NCI-H526 treated with DMSO at 0.1 percent for 48 hours (cell line): ENCODE measurements around the gene FBXO4.
A peak's percentile ranks its signal among the peaks of the same experiment; 100 is the strongest.

Source experiments
- DNase-seq: peaks from one replicate; lab custom pipeline; 2025; lab: John Stamatoyannopoulos, UW

Gene FBXO4

DNA sequence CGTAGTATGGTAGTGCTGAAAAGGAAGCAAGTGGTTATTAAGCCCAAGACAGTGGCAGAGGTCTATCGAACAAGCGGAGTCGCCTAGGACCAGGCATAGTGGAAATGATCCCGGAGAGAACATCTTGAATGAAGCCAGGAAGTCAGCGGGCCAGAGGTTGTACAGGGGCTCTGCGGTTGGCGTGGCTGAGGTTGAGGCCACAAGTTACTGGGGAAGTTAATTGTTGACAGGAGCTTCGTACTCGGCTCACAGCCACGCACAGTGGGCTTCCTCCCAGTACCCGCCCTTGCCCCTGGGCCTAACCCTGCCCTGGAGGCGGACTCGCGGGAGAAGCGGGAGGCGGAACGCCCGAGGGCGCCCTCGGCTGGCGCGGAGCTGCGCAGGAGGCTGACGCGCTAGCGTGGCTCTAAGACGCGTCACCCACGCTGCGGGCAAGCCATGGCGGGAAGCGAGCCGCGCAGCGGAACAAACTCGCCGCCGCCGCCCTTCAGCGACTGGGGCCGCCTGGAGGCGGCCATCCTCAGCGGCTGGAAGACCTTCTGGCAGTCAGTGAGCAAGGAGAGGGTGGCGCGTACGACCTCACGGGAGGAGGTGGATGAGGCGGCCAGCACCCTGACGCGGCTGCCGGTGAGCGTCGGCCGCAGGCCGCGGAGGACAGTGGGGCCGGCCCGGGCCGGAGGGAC lies at the start of gene FBXO4:
FBXO4 (plus strand) TSS at position 410 of the 683 bp plus-strand sequence; CDS start at position 439, 29 bp downstream.
- DNase-seq = peak; percentile 70

DNA sequence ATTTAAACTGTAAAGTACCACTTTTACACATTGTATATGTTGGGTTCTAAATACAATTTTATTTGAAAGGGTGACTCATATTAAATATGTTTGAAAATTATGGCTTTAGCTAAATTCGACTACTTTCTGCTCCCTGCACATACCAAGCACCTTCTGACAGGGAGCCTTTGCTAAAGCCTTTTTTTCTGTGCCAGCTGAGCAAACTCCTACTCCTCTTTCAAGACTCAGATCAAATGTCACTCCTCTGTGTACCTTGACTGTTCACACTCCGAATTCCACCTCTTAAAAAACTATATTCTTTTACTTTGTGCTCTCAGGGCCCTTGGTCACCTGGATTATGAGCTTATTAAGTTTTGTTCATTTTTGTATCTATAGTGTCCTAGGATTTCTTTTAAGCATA lies 48.4 kb upstream of the FBXO4 start:
- DNase-seq = no peak

DNA sequence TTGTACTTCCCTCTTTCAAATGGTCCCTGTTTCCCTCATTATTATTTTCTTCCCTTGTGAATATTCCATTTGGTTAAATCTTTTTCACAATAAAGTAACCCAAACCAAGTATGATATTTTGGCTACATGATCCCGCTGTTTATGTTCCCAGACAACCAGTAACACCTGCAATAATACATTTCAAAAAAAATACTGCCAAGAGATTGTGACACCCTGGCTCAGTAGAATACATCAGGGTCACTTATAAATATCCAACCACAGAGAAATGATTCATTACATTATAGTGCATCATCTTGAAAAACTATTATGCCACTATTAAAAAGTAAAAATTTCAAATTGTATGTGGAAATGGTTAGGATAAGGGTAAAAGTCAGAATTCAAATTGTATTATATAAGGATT lies 47.7 kb upstream of the FBXO4 start:
- no peak for DNase-seq

DNA sequence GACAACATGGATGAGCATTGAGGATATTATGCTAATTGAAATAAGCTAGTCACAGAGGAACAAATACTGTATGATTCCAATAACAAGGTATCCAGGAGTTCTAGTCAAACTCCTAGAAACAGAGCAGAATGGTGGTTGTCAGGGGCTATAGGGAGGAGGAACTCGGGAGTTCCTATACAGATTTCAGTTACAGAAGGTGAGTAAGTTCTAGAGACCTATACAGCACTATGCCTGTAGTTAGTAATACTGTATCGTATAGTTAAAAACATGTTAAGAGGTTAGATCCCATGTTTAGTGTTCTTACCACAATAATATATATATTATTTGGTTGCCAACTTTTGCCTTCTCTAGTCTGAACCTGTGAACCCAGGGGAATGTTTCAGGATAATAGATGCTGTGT lies 46.9 kb upstream of the FBXO4 start:
- no peak for DNase-seq

- DNase-seq = no peak
Measured at GRCh38 chr5:41878643-41879478, 46.2 kb upstream of the FBXO4 start.

DNA sequence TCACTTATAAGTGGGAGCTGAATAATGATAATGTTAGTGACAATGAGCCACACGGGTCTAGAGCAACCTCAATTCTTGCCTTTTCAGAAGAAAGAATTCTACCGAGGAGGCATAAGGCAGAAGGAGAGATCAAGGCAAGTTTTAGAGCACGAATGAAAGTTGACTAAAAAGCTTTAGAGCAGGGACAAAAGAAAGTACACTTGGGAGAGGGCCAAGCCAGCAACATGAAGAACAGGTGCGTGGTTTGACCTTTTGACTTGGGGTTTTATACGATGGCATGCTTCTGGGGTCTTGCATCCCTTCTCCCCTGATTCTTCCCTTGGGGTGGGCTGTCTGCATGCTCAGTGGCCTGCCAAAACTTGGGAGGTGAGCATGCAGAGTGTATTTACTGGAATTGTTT lies 42.3 kb upstream of the FBXO4 start:
- DNase-seq = no peak

DNA sequence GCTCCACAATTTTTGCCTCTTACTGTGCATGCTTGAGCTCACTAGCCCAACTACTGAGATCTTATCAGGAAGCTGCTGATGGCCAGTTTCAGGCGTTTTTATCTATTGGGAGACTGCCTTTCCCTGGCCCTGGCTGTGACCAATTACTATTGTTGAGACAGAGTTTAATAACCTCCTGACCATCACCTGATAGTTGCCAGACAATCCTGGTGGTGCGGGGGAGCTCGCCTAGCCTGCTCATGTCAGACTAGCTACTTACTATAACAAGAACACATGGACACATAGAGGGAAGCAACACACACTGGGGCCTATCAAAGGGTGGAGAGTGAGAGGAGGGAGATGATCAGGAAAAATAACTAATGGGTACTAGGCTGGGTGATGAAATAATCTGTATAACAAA lies 41.8 kb upstream of the FBXO4 start:
- no peak for DNase-seq

DNA sequence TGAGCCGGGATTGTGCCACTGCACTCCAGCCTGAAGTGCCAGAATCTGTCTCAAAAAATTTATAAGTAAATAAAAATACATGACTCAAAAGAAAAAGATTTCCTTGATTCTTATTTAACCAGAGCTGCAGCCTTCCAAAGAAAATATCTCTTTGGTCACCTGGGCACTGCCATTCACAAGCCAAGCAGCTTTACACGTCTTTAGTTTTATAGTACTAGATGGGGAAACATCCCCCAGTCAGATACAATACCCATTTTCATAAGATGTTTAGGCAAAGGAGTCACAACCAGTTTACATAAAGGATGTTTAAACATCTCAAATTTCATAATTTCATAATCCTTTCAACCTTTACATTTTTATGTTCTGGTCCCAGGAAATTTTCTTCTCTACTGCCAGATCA lies 41.1 kb upstream of the FBXO4 start:
- DNase-seq = no peak

DNA sequence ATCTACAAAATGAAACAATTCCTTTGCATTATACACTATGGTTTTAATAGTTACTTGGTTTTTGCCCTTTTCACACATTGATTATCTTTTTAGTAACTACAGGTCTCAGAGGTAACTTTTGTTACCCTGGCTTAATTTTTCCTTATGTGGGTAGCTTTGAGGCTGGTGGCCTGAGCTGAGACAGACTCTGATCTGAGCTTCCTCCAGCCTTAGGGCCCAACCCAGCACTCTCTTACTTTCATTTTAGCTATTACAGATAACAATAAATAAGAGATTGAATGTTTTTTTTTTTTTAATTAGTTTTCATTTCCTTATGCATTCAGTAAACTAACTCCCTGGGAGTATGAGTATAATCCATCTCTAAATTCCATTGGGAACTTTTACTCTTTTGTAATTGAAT lies 39.8 kb upstream of the FBXO4 start:
- DNase-seq = no peak

DNA sequence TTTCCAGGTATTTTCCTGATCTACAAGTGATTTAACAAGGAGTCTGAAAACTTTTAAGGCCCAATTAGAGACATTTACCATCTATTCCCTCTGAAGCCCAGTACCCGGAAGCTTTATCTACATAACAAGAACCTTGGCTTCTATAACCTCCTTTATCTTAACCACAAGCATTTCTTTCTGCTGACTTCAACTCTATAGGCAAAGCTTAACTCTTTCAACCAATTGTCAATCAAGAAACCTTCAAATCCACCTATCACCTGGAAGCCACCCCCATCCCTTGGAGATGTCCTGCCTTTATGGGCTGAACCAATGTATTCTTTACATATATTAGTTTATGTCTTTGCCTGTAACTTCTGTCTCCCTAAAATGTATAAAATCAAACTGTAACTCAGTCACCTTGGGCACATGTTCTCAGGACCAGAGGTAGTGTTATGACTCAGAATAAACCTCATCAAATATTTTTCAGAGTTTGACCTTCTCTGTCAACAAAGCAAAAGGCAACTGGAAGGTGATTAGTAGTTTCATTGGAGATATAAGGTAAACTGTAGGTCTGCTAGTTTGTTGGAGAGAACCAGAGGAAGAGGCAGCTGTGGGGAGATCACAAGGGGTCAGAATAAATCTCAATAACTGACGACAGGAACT lies 33.9 kb upstream of the FBXO4 start:
- DNase-seq = no peak

- DNase-seq = no peak
Measured at GRCh38 chr5:41892031-41892430, 33.0 kb upstream of the FBXO4 start.

- no peak for DNase-seq
Measured at GRCh38 chr5:41893074-41893851, 31.8 kb upstream of the FBXO4 start.

- DNase-seq = no peak
Measured at GRCh38 chr5:41896230-41896629, 28.9 kb upstream of the FBXO4 start.

- no peak for DNase-seq
Measured at GRCh38 chr5:41903382-41903891, 21.6 kb upstream of the FBXO4 start.

DNA sequence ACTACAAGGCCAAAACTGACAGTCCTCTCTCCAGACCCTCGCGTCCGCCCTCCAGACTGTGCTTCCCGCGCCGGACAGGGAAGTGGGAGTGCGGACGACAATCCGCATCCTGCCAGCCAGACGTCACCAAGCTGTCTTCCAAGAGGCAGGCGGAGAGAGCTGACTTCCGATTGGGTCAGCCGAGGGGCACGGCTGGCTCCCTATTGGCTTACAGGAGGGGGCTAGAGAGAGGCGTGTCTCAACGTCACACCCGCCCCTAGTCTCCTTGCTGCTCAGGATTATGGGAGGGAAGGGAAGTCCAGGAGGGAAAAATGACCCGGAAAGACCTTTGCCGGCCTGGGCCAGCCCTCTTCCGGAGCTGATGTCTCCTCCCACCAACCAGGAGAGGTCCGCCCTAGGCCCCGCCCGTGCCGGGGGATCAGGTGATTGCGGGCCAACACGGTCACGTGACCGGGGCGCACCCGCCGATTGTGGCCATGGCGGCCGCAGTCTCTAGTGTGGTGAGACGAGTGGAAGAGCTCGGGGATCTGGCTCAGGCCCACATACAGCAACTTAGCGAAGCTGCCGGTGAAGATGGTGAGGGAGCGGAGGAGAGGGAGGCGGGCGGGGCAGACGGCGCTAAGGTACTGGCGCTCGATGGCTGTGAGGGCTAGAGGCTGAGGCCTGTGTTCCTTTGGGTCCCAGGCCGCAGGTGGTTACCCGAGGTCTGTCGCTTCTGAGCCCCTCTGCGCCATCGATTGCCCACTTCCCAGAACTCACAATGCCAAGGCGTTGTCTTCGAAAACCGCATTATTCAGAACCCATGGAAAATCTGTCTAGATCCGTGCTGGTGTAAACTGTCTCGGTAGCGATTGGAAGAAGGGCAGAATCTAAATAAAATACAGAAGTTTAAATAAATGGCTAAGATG lies 20.9 kb upstream of the FBXO4 start, which contains the start of gene RIMOC1:
RIMOC1 (plus strand) TSS at position 453 of the 908 bp plus-strand sequence; CDS start at position 477, 24 bp downstream.
- DNase-seq = peak; percentile 99

DNA sequence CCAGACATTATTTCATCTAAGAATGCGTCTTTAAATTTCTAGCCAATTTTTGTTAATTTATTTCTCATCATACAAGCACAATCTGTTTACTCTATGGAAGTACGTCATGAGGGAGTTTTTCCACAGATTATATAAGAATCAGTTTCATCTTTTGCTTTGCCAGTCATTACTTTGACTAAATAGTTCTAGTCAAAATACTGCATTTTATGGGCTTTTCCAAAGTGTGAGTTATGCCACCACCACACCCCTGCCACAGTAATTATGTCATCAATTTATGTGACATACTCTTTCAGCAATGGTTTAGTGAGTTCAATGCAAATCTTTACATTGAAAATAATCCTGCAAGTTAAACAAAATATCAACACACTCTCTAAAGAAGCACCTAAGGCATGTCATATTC lies 18.9 kb upstream of the FBXO4 start:
- DNase-seq = no peak

DNA sequence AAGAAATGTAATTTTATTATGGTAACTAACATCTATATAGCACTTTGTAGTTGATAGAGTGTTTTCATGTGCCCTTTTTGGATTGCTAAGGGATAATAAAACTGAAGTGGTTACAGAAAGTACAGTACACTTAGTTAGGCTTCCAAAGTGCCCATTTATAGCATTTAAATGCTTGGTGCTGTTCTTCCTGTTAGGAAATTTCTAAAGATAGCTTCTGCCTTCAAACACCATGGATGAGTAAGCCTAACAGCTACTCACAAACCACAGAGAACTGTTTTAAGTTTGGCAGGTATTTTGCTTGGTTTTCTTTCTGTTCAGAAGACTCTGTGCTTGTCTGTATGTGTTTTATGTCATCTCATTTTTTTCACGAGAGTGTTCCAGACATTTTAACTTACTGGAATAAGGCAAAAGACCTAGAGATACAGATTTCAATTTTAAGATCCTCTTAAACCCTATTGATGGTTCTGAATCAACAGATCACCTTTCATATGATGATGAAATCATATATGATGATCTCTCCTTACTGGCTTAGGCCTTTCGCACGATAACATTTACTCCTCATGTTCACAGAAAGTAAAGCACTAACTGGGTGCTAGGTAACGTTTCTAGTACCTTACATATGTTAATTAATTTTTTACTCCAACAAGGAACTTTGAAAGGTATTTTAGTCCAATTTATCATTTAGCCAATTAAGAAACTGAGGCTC lies 16.6 kb upstream of the FBXO4 start:
- DNase-seq = no peak

DNA sequence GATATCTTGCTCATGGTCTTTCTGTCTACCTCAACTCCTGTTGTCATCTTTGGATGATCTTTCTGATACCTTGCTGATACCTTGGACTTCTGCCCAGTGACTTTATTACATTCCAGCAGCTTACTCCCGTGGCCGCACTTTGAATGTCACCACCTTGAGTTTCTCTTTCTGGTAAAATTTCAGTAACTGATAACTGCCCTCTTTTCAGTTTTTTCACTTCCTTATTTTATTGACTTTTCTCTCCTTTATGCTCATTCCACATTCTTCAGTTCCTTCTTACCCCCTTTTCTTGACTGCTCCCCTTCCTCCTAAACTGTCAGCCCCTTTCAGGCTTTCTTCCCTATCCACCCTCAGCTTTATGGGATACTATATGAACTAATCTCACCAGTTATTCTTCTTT lies 7.0 kb upstream of the FBXO4 start:
- no peak for DNase-seq

DNA sequence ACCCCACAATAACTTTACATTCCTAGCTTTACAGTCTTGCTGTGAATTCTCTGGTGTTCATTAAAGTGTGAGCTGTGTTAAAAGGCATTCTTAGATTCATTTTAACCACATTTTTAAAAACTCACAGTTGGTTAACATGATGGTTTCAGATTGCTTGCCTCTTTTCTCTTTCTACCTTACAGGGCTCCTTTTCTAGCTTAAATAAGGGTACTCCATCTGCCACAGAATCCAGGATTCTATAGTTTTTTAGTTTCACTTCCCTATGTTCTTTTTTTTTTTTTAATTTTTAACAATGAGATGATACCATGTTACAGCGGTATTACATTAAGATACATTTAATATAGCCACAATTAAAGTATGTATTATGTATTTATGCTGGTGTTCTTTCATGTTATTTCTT lies 3.9 kb upstream of the FBXO4 start:
- DNase-seq = no peak

DNA sequence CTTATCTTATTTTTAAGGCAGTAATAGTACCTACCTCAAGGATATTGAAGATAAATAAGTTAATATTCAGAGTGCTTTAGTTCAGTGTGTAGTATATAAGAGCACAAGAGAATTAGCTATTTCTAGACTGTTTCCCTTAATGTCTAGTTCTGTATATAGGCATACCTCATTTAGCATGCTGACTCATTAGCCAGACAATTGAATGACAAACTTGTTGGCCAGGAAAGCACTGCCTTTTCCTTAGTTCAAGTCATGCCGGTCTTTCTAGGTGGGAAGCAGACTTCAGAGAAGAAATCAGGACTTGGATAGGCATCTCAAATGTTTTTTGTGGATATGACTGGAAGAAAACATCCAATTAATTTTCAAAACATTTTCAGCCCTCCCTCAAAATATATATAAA lies 3.2 kb upstream of the FBXO4 start:
- no peak for DNase-seq
